ENCODE results near the gene IER5L. TPM values are rescaled to one million over a fixed set of nuclear protein-coding genes. Genes with fewer than 3 reads are reported as not detected.

Gene IER5L
- total RNA-seq, result 1 to 10 TPM; 6.8 to 8.1 TPM
- polyA plus RNA-seq (2013, experiment 1 of 2), result 48.3 TPM
- 51.1 TPM for polyA plus RNA-seq (2013, experiment 2 of 2)
- long read RNA-seq, experiment 1, transcript IER5L-201 (1 exons, 2,711 nt), result major isoform, 5 of 5 reads
- long read RNA-seq, experiment 1, partial matches to known transcripts, result 0 of 5 reads
- long read RNA-seq, experiment 1, other reads (novel, unspliced or antisense), result 0 of 5 reads
- long read RNA-seq, experiment 2, partial matches to known transcripts, result 0 of 2 reads
- long read RNA-seq, experiment 2, other reads (novel, unspliced or antisense), result 0 of 2 reads
- long read RNA-seq, experiment 3, partial matches to known transcripts, result 0 of 1 reads
- long read RNA-seq, experiment 3, other reads (novel, unspliced or antisense), result 0 of 1 reads
- long read RNA-seq, experiment 4, result 0 reads

DNA sequence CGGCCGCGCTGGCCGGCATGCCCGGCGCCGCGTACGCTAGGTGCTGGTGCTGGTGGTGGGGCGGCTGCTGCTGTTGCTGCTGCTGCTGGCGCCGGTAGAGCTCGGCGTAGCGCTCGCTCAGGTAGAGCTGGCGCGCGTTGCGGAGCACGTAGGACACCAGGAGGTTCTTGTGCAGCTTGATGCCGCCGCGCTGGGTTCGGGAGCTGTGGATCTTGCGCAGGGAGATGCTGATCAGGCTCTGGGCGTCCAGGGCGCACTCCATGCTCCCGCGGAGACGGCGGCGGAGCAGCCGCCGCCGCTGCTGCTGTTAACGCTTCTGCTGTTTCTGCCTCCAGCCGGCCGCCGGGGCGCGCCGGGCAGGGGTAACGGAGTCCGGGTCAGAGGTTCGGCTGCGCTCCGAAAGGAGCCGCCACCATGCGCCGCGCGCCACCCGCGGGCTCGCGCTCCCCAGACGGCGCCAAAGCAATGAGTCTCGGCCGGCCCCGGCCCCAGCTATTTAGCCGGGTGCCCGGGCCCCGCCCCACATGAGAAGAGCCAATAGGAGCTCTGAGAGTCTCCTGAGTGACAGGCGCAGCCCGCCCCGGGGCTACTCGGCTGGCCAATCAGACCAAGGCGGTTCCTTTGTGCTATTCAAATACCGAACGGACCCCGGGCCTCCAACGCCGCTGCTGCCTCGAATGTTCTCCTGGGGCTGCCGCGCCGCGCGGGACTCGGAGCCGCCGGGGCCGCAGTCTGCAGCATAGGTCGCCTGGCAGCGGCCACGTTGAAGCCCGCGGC, at the start of gene IER5L:
Gene IER5L (minus strand): TSS at position 471 of the 777 bp plus-strand sequence. CDS start 209 bp downstream, at position 262.
- peak within 1 kb of the TSS; percentile 89 for H3K27ac ChIP-seq (ENCODE audit: low read depth, low read length)
- no peaks in the 10 kb centered on the region for H3K9me3 Mint-ChIP-seq
- H3K36me3 ChIP-seq (ENCODE audit: control insufficient read depth, insufficient read depth, low read length), result no peaks in the 10 kb centered on the region
- peak within 1 kb of the TSS; percentile 80 for H3K4me3 Mint-ChIP-seq
- H3K36me3 Mint-ChIP-seq (ENCODE audit: low read depth), result no peaks in the 10 kb centered on the region
- H3K27ac Mint-ChIP-seq, result peak within 1 kb of the TSS; percentile 93
- H3K27me3 Mint-ChIP-seq (ENCODE audit: insufficient read depth), result peaks cover 47% of the 10 kb centered on the region
- H3K4me1 Mint-ChIP-seq, result peaks cover 34% of the 10 kb centered on the region
- WGBS, 2 experiments (ENCODE audit: insufficient coverage in 1 of 2, insufficient read length in 1 of 2), result 0% methylated on average over 48 to 90 of the region's 90 CpGs
- peak; percentile 98 for DNase-seq
- no peaks in the 10 kb centered on the region for H3K9me3 ChIP-seq (ENCODE audit: control insufficient read depth, low read length)
- H3K9ac ChIP-seq (ENCODE audit: extremely low read depth, low read length, poor library complexity, severe bottlenecking), result peak within 1 kb of the TSS; percentile 30
- H3K27me3 ChIP-seq (ENCODE audit: control insufficient read depth, insufficient read depth, low read length, poor library complexity, severe bottlenecking), result peaks cover 31% of the 10 kb centered on the region
- peak within 1 kb of the TSS; percentile 90 for H3K4me3 ChIP-seq (ENCODE audit: low read length)
- TF ChIP-seq, protein P1, sequence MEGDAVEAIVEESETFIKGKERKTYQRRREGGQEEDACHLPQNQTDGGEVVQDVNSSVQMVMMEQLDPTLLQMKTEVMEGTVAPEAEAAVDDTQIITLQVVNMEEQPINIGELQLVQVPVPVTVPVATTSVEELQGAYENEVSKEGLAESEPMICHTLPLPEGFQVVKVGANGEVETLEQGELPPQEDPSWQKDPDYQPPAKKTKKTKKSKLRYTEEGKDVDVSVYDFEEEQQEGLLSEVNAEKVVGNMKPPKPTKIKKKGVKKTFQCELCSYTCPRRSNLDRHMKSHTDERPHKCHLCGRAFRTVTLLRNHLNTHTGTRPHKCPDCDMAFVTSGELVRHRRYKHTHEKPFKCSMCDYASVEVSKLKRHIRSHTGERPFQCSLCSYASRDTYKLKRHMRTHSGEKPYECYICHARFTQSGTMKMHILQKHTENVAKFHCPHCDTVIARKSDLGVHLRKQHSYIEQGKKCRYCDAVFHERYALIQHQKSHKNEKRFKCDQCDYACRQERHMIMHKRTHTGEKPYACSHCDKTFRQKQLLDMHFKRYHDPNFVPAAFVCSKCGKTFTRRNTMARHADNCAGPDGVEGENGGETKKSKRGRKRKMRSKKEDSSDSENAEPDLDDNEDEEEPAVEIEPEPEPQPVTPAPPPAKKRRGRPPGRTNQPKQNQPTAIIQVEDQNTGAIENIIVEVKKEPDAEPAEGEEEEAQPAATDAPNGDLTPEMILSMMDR (conservative IDR thresholded peaks at IDR 0.05), result no peak
- H3K4me1 ChIP-seq (ENCODE audit: control insufficient read depth, insufficient read depth, low read length), result peaks cover 18% of the 10 kb centered on the region

DNA sequence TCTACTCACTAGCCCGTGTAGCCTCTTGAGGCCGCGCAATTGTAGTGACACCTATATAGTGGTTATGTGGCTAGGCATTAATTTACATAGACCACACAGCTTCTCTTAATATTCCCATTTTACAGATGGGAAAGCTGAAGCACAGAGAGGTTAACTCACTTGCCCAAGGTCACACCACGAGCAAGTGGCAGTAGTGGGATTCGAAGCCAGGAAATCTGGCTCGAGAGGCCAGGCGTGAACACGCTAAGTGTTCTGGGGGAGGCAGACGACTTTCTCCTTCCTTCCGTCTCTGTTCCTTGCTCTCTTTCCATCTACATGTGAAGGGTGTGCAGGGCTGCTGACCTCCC, 49.8 kb upstream of the IER5L start:
- no peak overlapping the region for H3K9ac ChIP-seq (ENCODE audit: extremely low read depth, low read length, poor library complexity, severe bottlenecking)
- no peaks in the 10 kb centered on the region for H3K9me3 Mint-ChIP-seq
- H3K27me3 ChIP-seq (ENCODE audit: control insufficient read depth, insufficient read depth, low read length, poor library complexity, severe bottlenecking), result no peaks in the 10 kb centered on the region
- no peak overlapping the region for H3K27ac Mint-ChIP-seq
- no peaks in the 10 kb centered on the region for H3K4me1 ChIP-seq (ENCODE audit: control insufficient read depth, insufficient read depth, low read length)
- H3K27me3 Mint-ChIP-seq (ENCODE audit: insufficient read depth), result no peaks in the 10 kb centered on the region
- peaks cover 5% of the 10 kb centered on the region for H3K4me1 Mint-ChIP-seq
- H3K9me3 ChIP-seq (ENCODE audit: control insufficient read depth, low read length), result no peaks in the 10 kb centered on the region
- WGBS, 2 experiments (ENCODE audit: insufficient coverage in 1 of 2, insufficient read length in 1 of 2), result 92 to 98% methylated on average over 7 to 9 of the region's 10 CpGs
- no peak overlapping the region for H3K4me3 Mint-ChIP-seq
- TF ChIP-seq, protein P1 (conservative IDR thresholded peaks at IDR 0.05), result no peak
- no peak for DNase-seq
- no peaks in the 10 kb centered on the region for H3K36me3 Mint-ChIP-seq (ENCODE audit: low read depth)
- no peak overlapping the region for H3K27ac ChIP-seq (ENCODE audit: low read depth, low read length)
- H3K4me3 ChIP-seq (ENCODE audit: low read length), result no peak overlapping the region
- H3K36me3 ChIP-seq (ENCODE audit: control insufficient read depth, insufficient read depth, low read length), result no peaks in the 10 kb centered on the region

DNA sequence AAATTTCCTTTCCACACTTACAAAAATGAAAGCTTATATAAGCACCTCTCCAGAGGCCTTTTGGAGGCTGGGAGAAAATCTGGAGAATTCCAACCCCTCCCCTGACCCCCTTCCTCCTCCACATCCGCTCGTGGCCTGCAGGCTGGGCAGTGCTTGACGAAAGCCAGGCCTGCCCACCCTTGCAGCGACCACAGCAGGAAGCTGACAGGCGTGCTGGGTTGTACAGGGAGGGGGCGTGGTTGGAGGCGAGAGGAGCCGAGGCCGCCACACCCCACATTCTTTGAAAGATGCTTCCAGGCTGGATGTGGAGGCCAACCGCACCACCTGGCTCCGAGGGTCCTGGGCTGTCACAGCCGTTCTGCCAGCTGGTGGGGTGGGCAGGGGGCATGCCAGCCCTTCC, 47.8 kb upstream of the IER5L start:
- H3K4me3 ChIP-seq (ENCODE audit: low read length), result no peak overlapping the region
- Mint-ChIP-seq H3K4me1 (peaks cover 7% of the 10 kb centered on the region), H3K27ac (no peak overlapping the region), H3K27me3 (ENCODE audit: insufficient read depth) (no peaks in the 10 kb centered on the region), H3K36me3 (ENCODE audit: low read depth) (no peaks in the 10 kb centered on the region), H3K9me3 (no peaks in the 10 kb centered on the region), H3K4me3 (no peak overlapping the region)
- TF ChIP-seq, protein P1 (conservative IDR thresholded peaks at IDR 0.05), result no peak
- H3K36me3 ChIP-seq (ENCODE audit: control insufficient read depth, insufficient read depth, low read length), result no peaks in the 10 kb centered on the region
- H3K4me1 ChIP-seq (ENCODE audit: control insufficient read depth, insufficient read depth, low read length), result no peaks in the 10 kb centered on the region
- no peak overlapping the region for H3K9ac ChIP-seq (ENCODE audit: extremely low read depth, low read length, poor library complexity, severe bottlenecking)
- no peak overlapping the region for H3K27ac ChIP-seq (ENCODE audit: low read depth, low read length)
- WGBS, 2 experiments (ENCODE audit: insufficient coverage in 1 of 2, insufficient read length in 1 of 2), result 38 to 56% methylated on average over 6 to 12 of the region's 12 CpGs
- no peaks in the 10 kb centered on the region for H3K9me3 ChIP-seq (ENCODE audit: control insufficient read depth, low read length)
- peak; percentile 89 for DNase-seq
- no peaks in the 10 kb centered on the region for H3K27me3 ChIP-seq (ENCODE audit: control insufficient read depth, insufficient read depth, low read length, poor library complexity, severe bottlenecking)

Measured in endodermal cell (in vitro differentiated cells).